Ovary (tissue), 3 donors: ENCODE data around the gene IQCM.

Experiments
- EP300 ChIP-seq: sonication (generic); formaldehyde crosslinking; IDR thresholded peaks from one replicate; pipeline ENCODE4 v1.6.1; 2017; ENCODE audit warnings: antibody characterized with exemption
- POLR2A ChIP-seq: fragments of 450-650 bp; IDR thresholded peaks from one replicate; pipeline ENCODE4 v1.6.1; 2017; ENCODE audit warnings: antibody characterized with exemption, mild to moderate bottlenecking, moderate library complexity
- TF ChIP-seq, protein P1 (sequence below), 3 donors: fragments of 450-650 bp in 2 of 3; fragments of 200-600 bp in 1 of 3; IDR thresholded peaks; one replicate each; pipeline versions ENCODE4 v1.5.1 to v1.8.0; 2016 to 2022; ENCODE audit warnings: antibody characterized with exemption in 3 of 3, mild to moderate bottlenecking in 1 of 3
- donor health status: DM: no; HTN: no; CAD: no.

DNA sequence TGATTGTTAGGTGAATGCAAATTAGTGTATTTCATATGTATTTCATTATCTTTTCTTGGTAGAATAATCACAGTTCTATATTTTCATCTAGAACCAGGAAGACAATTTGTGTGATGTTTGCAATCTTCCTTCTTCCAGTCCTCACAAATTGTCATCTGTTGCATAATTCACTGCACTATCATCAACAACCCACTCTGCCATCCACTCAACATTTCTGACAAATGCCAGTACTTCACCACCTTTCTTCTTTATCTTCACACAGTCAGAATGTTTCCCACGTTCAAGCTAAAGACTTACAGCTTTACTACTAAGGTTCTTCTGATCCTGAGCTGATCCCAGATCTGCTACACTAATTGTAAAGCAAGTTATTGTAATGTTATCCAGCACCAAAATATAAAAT lies 107.8 kb downstream of the IQCM start:
- TF ChIP-seq POLR2A (no peak), EP300 (no peak)
- TF ChIP-seq, protein P1, sequence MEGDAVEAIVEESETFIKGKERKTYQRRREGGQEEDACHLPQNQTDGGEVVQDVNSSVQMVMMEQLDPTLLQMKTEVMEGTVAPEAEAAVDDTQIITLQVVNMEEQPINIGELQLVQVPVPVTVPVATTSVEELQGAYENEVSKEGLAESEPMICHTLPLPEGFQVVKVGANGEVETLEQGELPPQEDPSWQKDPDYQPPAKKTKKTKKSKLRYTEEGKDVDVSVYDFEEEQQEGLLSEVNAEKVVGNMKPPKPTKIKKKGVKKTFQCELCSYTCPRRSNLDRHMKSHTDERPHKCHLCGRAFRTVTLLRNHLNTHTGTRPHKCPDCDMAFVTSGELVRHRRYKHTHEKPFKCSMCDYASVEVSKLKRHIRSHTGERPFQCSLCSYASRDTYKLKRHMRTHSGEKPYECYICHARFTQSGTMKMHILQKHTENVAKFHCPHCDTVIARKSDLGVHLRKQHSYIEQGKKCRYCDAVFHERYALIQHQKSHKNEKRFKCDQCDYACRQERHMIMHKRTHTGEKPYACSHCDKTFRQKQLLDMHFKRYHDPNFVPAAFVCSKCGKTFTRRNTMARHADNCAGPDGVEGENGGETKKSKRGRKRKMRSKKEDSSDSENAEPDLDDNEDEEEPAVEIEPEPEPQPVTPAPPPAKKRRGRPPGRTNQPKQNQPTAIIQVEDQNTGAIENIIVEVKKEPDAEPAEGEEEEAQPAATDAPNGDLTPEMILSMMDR (IDR thresholded peaks at IDR 0.05) = no peak
